Measurements from ENCODE around the gene ENOX1. TPM values are rescaled to one million over a fixed set of nuclear protein-coding genes. Genes with fewer than 3 reads are reported as not detected.

Gene ENOX1
- total and polyA plus RNA-seq, 2 of the 13 experiments (the other 11 are each of a cell fraction or from before 2014, with no cell fraction given) = not detected

DNA sequence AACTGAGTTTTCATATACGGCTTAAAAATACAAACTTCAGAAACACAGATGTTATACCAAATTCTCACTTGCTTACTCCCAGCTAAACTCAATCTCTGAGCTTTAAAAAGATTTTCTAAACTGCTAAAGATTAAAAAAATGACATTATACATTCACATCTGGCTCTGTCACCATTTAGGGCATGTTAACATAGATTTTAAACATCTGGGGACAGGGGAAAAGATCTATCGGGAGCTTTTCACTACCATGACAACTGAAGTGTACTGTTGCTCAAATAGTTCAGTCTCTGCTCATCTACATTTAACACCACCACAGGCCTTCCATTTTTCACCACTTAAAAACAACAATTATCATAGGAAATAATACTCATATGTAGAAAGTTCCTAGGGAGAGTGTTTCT, 190.8 kb downstream of the ENOX1 start:
- POLR2A ChIA-PET = no interaction called here
- ATAC-seq = no peak
- CTCF ChIA-PET (ENCODE audit: low intra/inter-chr PET ratio, low total read pairs) = no interaction called here
- TF ChIP-seq ZNF329 (CRISPR knock-in tag; IDR thresholded peaks at IDR 0.05; ENCODE audit: low read depth) (no peak), RXRA (CRISPR knock-in tag; IDR thresholded peaks at IDR 0.05) (no peak), ONECUT2 (CRISPR knock-in tag; IDR thresholded peaks at IDR 0.05) (no peak), MXI1 (IDR thresholded peaks at IDR 0.05; ENCODE audit: borderline replicate concordance, low read depth, low read length) (no peak), U2AF2 (IDR thresholded peaks at IDR 0.05; ENCODE audit: low read depth, low read length) (no peak), HNF4G (IDR thresholded peaks at IDR 0.05; ENCODE audit: borderline replicate concordance, low read depth, low read length) (no peak), HNF4G (CRISPR knock-in tag; IDR thresholded peaks at IDR 0.05; ENCODE audit: borderline replicate concordance, low read depth) (no peak)
- TF ChIP-seq, protein P1, sequence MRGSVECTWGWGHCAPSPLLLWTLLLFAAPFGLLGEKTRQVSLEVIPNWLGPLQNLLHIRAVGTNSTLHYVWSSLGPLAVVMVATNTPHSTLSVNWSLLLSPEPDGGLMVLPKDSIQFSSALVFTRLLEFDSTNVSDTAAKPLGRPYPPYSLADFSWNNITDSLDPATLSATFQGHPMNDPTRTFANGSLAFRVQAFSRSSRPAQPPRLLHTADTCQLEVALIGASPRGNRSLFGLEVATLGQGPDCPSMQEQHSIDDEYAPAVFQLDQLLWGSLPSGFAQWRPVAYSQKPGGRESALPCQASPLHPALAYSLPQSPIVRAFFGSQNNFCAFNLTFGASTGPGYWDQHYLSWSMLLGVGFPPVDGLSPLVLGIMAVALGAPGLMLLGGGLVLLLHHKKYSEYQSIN (CRISPR knock-in tag; IDR thresholded peaks at IDR 0.05; ENCODE audit: borderline replicate concordance) = no peak
- TF ChIP-seq, protein P2, sequence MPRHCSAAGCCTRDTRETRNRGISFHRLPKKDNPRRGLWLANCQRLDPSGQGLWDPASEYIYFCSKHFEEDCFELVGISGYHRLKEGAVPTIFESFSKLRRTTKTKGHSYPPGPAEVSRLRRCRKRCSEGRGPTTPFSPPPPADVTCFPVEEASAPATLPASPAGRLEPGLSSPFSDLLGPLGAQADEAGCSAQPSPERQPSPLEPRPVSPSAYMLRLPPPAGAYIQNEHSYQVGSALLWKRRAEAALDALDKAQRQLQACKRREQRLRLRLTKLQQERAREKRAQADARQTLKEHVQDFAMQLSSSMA (CRISPR knock-in tag; IDR thresholded peaks at IDR 0.05) = no peak
- TF ChIP-seq, protein P3, sequence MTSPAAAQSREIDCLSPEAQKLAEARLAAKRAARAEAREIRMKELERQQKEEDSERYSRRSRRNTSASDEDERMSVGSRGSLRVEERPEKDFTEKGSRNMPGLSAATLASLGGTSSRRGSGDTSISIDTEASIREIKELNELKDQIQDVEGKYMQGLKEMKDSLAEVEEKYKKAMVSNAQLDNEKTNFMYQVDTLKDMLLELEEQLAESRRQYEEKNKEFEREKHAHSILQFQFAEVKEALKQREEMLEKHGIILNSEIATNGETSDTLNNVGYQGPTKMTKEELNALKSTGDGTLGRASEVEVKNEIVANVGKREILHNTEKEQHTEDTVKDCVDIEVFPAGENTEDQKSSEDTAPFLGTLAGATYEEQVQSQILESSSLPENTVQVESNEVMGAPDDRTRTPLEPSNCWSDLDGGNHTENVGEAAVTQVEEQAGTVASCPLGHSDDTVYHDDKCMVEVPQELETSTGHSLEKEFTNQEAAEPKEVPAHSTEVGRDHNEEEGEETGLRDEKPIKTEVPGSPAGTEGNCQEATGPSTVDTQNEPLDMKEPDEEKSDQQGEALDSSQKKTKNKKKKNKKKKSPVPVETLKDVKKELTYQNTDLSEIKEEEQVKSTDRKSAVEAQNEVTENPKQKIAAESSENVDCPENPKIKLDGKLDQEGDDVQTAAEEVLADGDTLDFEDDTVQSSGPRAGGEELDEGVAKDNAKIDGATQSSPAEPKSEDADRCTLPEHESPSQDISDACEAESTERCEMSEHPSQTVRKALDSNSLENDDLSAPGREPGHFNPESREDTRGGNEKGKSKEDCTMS (CRISPR knock-in tag; conservative IDR thresholded peaks at IDR 0.05) = no peak
- Histone ChIP-seq H3K36me3 (replicated peaks in 1 of 2; ENCODE audit: control insufficient read depth in 1 of 2, insufficient read depth in 2 of 2, low read length in 2 of 2) (no peaks in the 10 kb centered on the region), H3K4me3 (replicated peaks in 1 of 3; ENCODE audit: insufficient read depth in 1 of 3, low read depth in 2 of 3, low read length in 3 of 3) (no peak overlapping the region), H3K4me1 (ENCODE audit: insufficient read depth, low read length) (no peaks in the 10 kb centered on the region), H3K27me3 (ENCODE audit: control insufficient read depth in 1 of 2, insufficient read depth in 2 of 2, low read length in 2 of 2) (no peaks in the 10 kb centered on the region), H2AFZ (ENCODE audit: low read length) (no peak overlapping the region), H3K9me3 (ENCODE audit: low read length) (peaks cover 35% of the 10 kb centered on the region), H4K20me1 (ENCODE audit: insufficient read depth, low read length) (no peaks in the 10 kb centered on the region), H3K79me2 (ENCODE audit: insufficient read depth, low read length) (no peaks in the 10 kb centered on the region), H3K9ac (ENCODE audit: insufficient read depth, low read depth, low read length) (no peak overlapping the region), H3K4me2 (ENCODE audit: low read depth, low read length) (no peak overlapping the region), H3K27ac (ENCODE audit: extremely low read length, insufficient read depth, low read length) (no peak overlapping the region)
- no TSS peak for BruUV-seq (replicated peaks)
- in situ Hi-C loops (cut with HindIII; ENCODE audit: extremely low pct_ligation_motif_present, low pct_unique_long_range_greater_than_20kb) = no loop called here
- FAIRE-seq = no peak
- 47% methylated on average over 2 of the region's 2 CpGs for WGBS (ENCODE audit: low lambda C conversion rate)
- no peak for DNase-seq (ENCODE audit: low spot score)
- intact Hi-C loops (cut with micrococcal nuclease; ENCODE audit: unreplicated experiment) = no loop called here

Data from HepG2 (cell line).